ENCODE results near the gene NFXL1.
A peak's percentile ranks its signal among the peaks of the same experiment; 100 is the strongest.

NFXL1 gene

DNA sequence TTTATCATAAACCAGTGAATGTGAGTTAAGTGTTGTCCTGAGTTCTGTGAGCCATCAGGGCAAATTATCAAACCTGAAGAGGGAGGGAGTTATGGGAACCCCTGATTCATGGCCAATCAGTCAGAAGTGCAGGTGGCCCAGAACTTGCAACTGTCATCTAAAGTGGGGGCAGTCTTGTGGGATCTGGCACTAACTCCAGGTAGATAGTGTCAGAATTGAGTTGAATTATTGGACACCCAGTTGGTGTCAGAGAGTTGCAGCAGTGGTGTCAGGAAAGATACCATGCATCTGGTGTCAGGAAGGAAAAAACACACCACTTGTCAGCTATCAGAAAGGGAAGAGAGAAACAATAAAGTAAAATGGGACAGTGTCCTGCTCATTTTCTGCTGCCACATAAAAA, 84.9 kb downstream of the NFXL1 start:
- TF ChIP-seq CTCF (IDR thresholded peaks at IDR 0.05; ENCODE audit: low read depth, low read length): no peak
- no peak for DNase-seq
- no peaks in the 10 kb centered on the region for H3K36me3 ChIP-seq
- no peak overlapping the region for H3K4me3 ChIP-seq (ENCODE audit: low read depth, low read length)
- H3K27me3 ChIP-seq (ENCODE audit: insufficient read depth, low read depth, severe bottlenecking): no peaks in the 10 kb centered on the region
- no peaks in the 10 kb centered on the region for H3K9me3 ChIP-seq (ENCODE audit: severe bottlenecking)
- H3K27ac ChIP-seq: peak overlapping the region; percentile 84

DNA sequence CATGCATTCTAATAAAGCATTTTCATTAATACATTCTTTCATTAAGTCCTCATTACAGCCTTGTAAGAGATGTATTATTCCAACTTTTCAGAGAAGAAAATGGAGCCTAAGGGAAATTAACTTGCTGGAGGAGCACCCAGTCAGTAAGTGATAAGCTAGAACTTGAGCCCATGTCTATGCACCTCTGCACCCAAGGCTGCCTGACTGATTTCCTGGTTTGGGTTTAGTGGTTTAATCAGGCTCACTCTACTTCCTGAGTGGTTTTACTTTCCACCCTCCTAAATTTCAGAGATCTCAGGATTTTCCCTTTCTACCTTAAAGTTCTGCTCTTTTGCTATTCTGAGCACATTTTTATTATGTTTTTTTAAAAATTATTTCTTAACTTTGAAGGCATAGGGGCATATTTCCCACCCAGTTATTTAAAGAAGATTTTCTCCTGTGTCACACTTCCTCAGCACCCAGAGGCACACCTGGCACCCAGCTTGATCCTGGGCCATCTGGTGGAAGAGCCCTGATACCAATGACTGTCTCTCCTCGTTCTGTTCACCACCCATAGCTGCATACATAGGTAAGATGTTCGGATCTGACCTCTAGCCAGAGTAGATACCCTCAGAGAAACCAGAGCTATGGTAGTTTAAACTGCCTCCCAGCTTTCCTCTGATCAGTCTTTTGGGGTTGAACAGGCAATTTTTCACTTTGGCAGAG, 86.9 kb downstream of the NFXL1 start:
- Histone ChIP-seq H3K36me3 (no peaks in the 10 kb centered on the region), H3K27me3 (ENCODE audit: insufficient read depth, low read depth, severe bottlenecking) (no peaks in the 10 kb centered on the region), H3K27ac (peak overlapping the region; percentile 96), H3K4me3 (ENCODE audit: low read depth, low read length) (no peak overlapping the region), H3K9me3 (ENCODE audit: severe bottlenecking) (no peaks in the 10 kb centered on the region)
- TF ChIP-seq CTCF (IDR thresholded peaks at IDR 0.05; ENCODE audit: low read depth, low read length): no peak
- DNase-seq: peak; percentile 67

DNA sequence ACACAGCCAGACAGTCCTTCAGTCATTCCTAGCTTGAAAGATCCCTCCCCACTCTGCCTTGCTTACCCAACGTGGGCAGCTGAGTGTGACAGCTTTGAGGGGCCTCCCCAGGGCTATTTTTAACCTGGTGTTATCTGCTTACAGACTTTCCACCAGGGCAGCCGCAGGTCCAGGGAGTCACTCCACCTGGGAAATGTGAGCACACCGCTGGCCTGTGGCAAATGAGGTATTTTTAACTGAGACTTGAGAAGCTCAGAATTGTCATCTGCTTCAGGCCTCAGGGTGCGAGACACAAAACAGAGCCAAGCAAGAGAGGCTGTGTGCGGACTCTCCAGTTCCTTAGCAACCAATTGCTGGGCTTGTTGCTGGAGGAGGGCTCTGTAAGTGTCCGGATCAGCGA, 89.5 kb downstream of the NFXL1 start:
- peak overlapping the region; percentile 5 for H3K4me3 ChIP-seq (ENCODE audit: low read depth, low read length)
- no peaks in the 10 kb centered on the region for H3K27me3 ChIP-seq (ENCODE audit: insufficient read depth, low read depth, severe bottlenecking)
- DNase-seq: peak; percentile 91
- no peaks in the 10 kb centered on the region for H3K36me3 ChIP-seq
- TF ChIP-seq CTCF (IDR thresholded peaks at IDR 0.05; ENCODE audit: low read depth, low read length): no peak
- peak overlapping the region; percentile 96 for H3K27ac ChIP-seq
- H3K9me3 ChIP-seq (ENCODE audit: severe bottlenecking): no peaks in the 10 kb centered on the region

- no peak overlapping the region for H3K4me3 ChIP-seq (ENCODE audit: low read depth, low read length)
- no peak for DNase-seq
- H3K36me3 ChIP-seq: no peaks in the 10 kb centered on the region
- H3K27ac ChIP-seq: no peak overlapping the region
- no peaks in the 10 kb centered on the region for H3K27me3 ChIP-seq (ENCODE audit: insufficient read depth, low read depth, severe bottlenecking)
- no peak for TF ChIP-seq CTCF (IDR thresholded peaks at IDR 0.05; ENCODE audit: low read depth, low read length)
- H3K9me3 ChIP-seq (ENCODE audit: severe bottlenecking): no peaks in the 10 kb centered on the region
These were observed 95.2 kb downstream of the NFXL1 start for GRCh38 chr4:47819178-47819577.

DNA sequence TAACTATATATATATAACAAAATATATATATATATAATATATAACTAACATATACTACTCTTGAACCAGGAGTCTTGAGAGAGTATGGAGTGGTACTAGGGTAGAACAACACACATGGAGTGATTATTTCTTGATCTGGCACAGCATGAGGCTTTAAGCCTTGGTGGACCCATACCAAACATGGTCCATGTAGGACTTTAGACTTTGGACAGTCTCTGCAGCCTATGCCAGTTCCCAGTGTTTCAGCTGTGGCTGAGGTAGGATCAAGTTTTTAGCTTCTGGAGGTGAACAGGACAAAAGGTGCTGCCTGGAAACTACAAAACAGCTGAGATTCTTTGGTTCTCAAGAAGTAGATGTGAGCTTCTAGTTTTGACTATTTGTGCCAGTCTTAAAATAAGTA, 97.1 kb downstream of the NFXL1 start:
- H3K4me3 ChIP-seq (ENCODE audit: low read depth, low read length): no peak overlapping the region
- no peak overlapping the region for H3K27ac ChIP-seq
- no peak for DNase-seq
- H3K36me3 ChIP-seq: no peaks in the 10 kb centered on the region
- H3K27me3 ChIP-seq (ENCODE audit: insufficient read depth, low read depth, severe bottlenecking): no peaks in the 10 kb centered on the region
- H3K9me3 ChIP-seq (ENCODE audit: severe bottlenecking): no peaks in the 10 kb centered on the region
- no peak for TF ChIP-seq CTCF (IDR thresholded peaks at IDR 0.05; ENCODE audit: low read depth, low read length)

DNA sequence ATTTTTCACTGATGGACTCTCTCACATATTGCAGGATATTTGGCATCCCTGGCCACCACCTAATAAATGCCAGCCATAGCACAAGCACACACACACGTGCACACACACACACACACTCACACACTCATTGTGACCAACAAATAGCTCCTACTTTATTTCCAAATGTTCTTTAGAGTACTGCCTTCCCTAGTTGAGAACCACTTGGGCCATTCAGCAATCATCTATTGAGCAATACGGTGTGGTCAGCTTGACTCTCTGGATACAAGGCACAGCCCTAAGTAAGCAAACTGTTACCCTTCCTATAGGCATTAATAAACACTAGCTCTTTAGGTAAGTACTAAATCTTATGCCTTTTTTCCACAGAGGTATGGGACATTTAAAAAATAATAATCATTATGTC, 97.6 kb downstream of the NFXL1 start:
- no peak overlapping the region for H3K4me3 ChIP-seq (ENCODE audit: low read depth, low read length)
- DNase-seq: no peak
- H3K36me3 ChIP-seq: no peaks in the 10 kb centered on the region
- no peak overlapping the region for H3K27ac ChIP-seq
- H3K9me3 ChIP-seq (ENCODE audit: severe bottlenecking): no peaks in the 10 kb centered on the region
- no peaks in the 10 kb centered on the region for H3K27me3 ChIP-seq (ENCODE audit: insufficient read depth, low read depth, severe bottlenecking)
- TF ChIP-seq CTCF (IDR thresholded peaks at IDR 0.05; ENCODE audit: low read depth, low read length): no peak
